GM06990 (cell line): Measurements from ENCODE around the gene PTBP1.

Source experiments
- DNase-seq: peaks from one replicate; pipeline ENCODE4 v3.0.0-alpha.2; 2011; ENCODE audit not compliant: insufficient read length; ENCODE audit errors: extremely low read depth
- H3K27me3 ChIP-seq: replicated peaks from 2 replicates; pipeline ENCODE4 v1.6.0; 2011; ENCODE audit warnings: low read length; ENCODE audit not compliant: control insufficient read depth, insufficient read depth
- H3K36me3 ChIP-seq: 2 replicates; pipeline ENCODE4 v1.5.1; 2011; ENCODE audit warnings: low read length; ENCODE audit not compliant: control insufficient read depth, insufficient read depth
- H3K4me3 ChIP-seq: replicated peaks from 2 replicates; pipeline ENCODE4 v1.5.1; 2011; ENCODE audit warnings: low read depth, mild to moderate bottlenecking, control low read depth, low read length
- CTCF ChIP-seq: IDR thresholded peaks from 2 replicates; pipeline ENCODE4 v1.5.1; 2011; ENCODE audit warnings: low read length, control low read depth, mild to moderate bottlenecking, inconsistent platforms; ENCODE audit not compliant: insufficient read depth, poor library complexity, severe bottlenecking

Gene PTBP1

GRCh38 chr19:821231-821824 is 24.1 kb downstream of the PTBP1 start:
- Histone ChIP-seq H3K27me3 (no peaks in the 10 kb centered on the region), H3K4me3 (no peak overlapping the region), H3K36me3 (no peaks in the 10 kb centered on the region)
- TF ChIP-seq CTCF, result no peak
- DNase-seq, result no peak

GRCh38 chr19:821825-822503 is 24.7 kb downstream of the PTBP1 start, which contains the start of gene PLPPR3:
Gene PLPPR3 (minus strand): TSS chr19:821955. CDS start chr19:821559, 396 bp downstream.
- no peaks in the 10 kb centered on the region for H3K36me3 ChIP-seq
- no peak for TF ChIP-seq CTCF
- H3K27me3 ChIP-seq, result no peaks in the 10 kb centered on the region
- DNase-seq, result no peak
- no peak within 1 kb of the TSS for H3K4me3 ChIP-seq

- DNase-seq, result no peak
- H3K4me3 ChIP-seq, result no peak overlapping the region
- H3K27me3 ChIP-seq, result no peaks in the 10 kb centered on the region
- no peaks in the 10 kb centered on the region for H3K36me3 ChIP-seq
- no peak for TF ChIP-seq CTCF
Observed at GRCh38 chr19:823565-824121, 26.4 kb downstream of the PTBP1 start.

GRCh38 chr19:824885-825284 is 27.6 kb downstream of the PTBP1 start:
- Histone ChIP-seq H3K36me3 (no peaks in the 10 kb centered on the region), H3K27me3 (no peaks in the 10 kb centered on the region), H3K4me3 (no peak overlapping the region)
- TF ChIP-seq CTCF, result no peak
- no peak for DNase-seq

GRCh38 chr19:825897-826644 is 28.8 kb downstream of the PTBP1 start:
- no peaks in the 10 kb centered on the region for H3K36me3 ChIP-seq
- no peak overlapping the region for H3K4me3 ChIP-seq
- TF ChIP-seq CTCF, result no peak
- DNase-seq, result no peak
- H3K27me3 ChIP-seq, result no peaks in the 10 kb centered on the region
